Measurements from ENCODE around the gene SH3TC1. TPM values are rescaled to one million over a fixed set of nuclear protein-coding genes. Genes with fewer than 3 reads are reported as not detected.

SH3TC1 gene
- total and polyA plus RNA-seq, 4 donors = 6.5 to 34.6 (median 25.8) TPM

- H3K9ac ChIP-seq (ENCODE audit: low read depth in 1 of 2, low read length in 2 of 2) = no peak overlapping the region
- TF ChIP-seq NR2F2 (IDR thresholded peaks at IDR 0.05) (no peak), EGR1 (IDR thresholded peaks at IDR 0.05; ENCODE audit: low read depth in 2 of 2) (no peak), TAF1 (conservative IDR thresholded peaks at IDR 0.05) (no peak), RXRA (IDR thresholded peaks at IDR 0.05) (no peak), FOXA2 (IDR thresholded peaks at IDR 0.05) (no peak), RAD21 (IDR thresholded peaks at IDR 0.05) (no peak), ATF3 (IDR thresholded peaks at IDR 0.05) (no peak), REST (IDR thresholded peaks at IDR 0.05) (no peak), YY1 (IDR thresholded peaks at IDR 0.05) (no peak), HNF4G (IDR thresholded peaks at IDR 0.05) (no peak), SP1 (IDR thresholded peaks at IDR 0.05) (no peak), MAX (IDR thresholded peaks at IDR 0.05) (no peak), FOXA1 (IDR thresholded peaks at IDR 0.05) (no peak)
- H3K4me1 ChIP-seq (ENCODE audit: control insufficient read depth in 4 of 4, insufficient read depth in 4 of 4, low read length in 3 of 4) = no peaks in the 10 kb centered on the region
- no peaks in the 10 kb centered on the region for H3K9me3 ChIP-seq (ENCODE audit: control insufficient read depth in 4 of 4, low read length in 3 of 4)
- DNase-seq (ENCODE audit: low spot score) = no peak
- H3K36me3 ChIP-seq (ENCODE audit: control insufficient read depth in 4 of 4, insufficient read depth in 3 of 4, low read depth in 1 of 4, low read length in 3 of 4) = no peaks in the 10 kb centered on the region
- no peak overlapping the region for H3K27ac ChIP-seq (ENCODE audit: low read depth in 1 of 2, low read length in 2 of 2)
- H3K4me3 ChIP-seq (ENCODE audit: low read depth in 1 of 3, low read length in 3 of 3) = no peak overlapping the region
- H3K27me3 ChIP-seq (ENCODE audit: control insufficient read depth in 4 of 4, insufficient read depth in 4 of 4, low read length in 3 of 4) = no peaks in the 10 kb centered on the region
- WGBS = 89% methylated on average over 3 of the region's 3 CpGs
Observed at GRCh38 chr4:8174970-8175369, 24.1 kb upstream of the SH3TC1 start.

- Histone ChIP-seq H3K9me3 (ENCODE audit: control insufficient read depth in 4 of 4, low read length in 3 of 4) (no peaks in the 10 kb centered on the region), H3K27me3 (ENCODE audit: control insufficient read depth in 4 of 4, insufficient read depth in 4 of 4, low read length in 3 of 4) (no peaks in the 10 kb centered on the region), H3K9ac (ENCODE audit: low read depth in 1 of 2, low read length in 2 of 2) (no peak overlapping the region), H3K27ac (ENCODE audit: low read depth in 1 of 2, low read length in 2 of 2) (no peak overlapping the region), H3K4me1 (ENCODE audit: control insufficient read depth in 4 of 4, insufficient read depth in 4 of 4, low read length in 3 of 4) (no peaks in the 10 kb centered on the region), H3K36me3 (ENCODE audit: control insufficient read depth in 4 of 4, insufficient read depth in 3 of 4, low read depth in 1 of 4, low read length in 3 of 4) (no peaks in the 10 kb centered on the region), H3K4me3 (ENCODE audit: low read depth in 1 of 3, low read length in 3 of 3) (no peak overlapping the region)
- no peak for DNase-seq (ENCODE audit: low spot score)
- WGBS = 83% methylated on average over 6 of the region's 6 CpGs
- TF ChIP-seq TAF1 (conservative IDR thresholded peaks at IDR 0.05) = no peak
- TF ChIP-seq GABPA (IDR thresholded peaks at IDR 0.05 in 1 of 2, conservative IDR thresholded peaks at IDR 0.05 in 1 of 2) = no peak
- TF ChIP-seq FOXA1 (IDR thresholded peaks at IDR 0.05) = no peak
- TF ChIP-seq ATF3 (IDR thresholded peaks at IDR 0.05) = no peak
- no peak for TF ChIP-seq FOXA2 (IDR thresholded peaks at IDR 0.05)
- no peak for TF ChIP-seq CTCF (IDR thresholded peaks at IDR 0.05; ENCODE audit: low read depth, low read length, missing input control)
- TF ChIP-seq SP1 (IDR thresholded peaks at IDR 0.05) = no peak
- TF ChIP-seq RAD21 (IDR thresholded peaks at IDR 0.05) = no peak
- TF ChIP-seq YY1 (IDR thresholded peaks at IDR 0.05) = no peak
- TF ChIP-seq ZBTB33 (IDR thresholded peaks at IDR 0.05) = no peak
- no peak for TF ChIP-seq JUND (IDR thresholded peaks at IDR 0.05)
- no peak for TF ChIP-seq NR2F2 (IDR thresholded peaks at IDR 0.05)
- TF ChIP-seq HNF4G (IDR thresholded peaks at IDR 0.05) = no peak
- no peak for TF ChIP-seq REST (IDR thresholded peaks at IDR 0.05)
- TF ChIP-seq EGR1 (IDR thresholded peaks at IDR 0.05; ENCODE audit: low read depth in 2 of 2) = no peak
Observed at GRCh38 chr4:8175686-8176085, 23.4 kb upstream of the SH3TC1 start.
